Stomach (tissue), 4 donors: Measurements from ENCODE around the gene DEGS1.

ENCODE experiments used
- EP300 ChIP-seq: sonication (generic); formaldehyde crosslinking; IDR thresholded peaks from one replicate; pipeline ENCODE4 v1.6.1; 2017; ENCODE audit warnings: antibody characterized with exemption
- POLR2A ChIP-seq, 4 donors: fragments of 450-650 bp; IDR thresholded peaks; one replicate each; pipeline ENCODE4 v1.6.1; 2016; ENCODE audit warnings: antibody characterized with exemption in 4 of 4, control low read depth in 2 of 4, mild to moderate bottlenecking in 1 of 4, moderate library complexity in 1 of 4
- POLR2AphosphoS5 ChIP-seq, 3 donors: sonication (generic); formaldehyde crosslinking; IDR thresholded peaks; one replicate each; pipeline ENCODE4 v1.6.1; 2016; ENCODE audit warnings: antibody characterized with exemption in 3 of 3
- TF ChIP-seq, protein P1 (sequence below), 7 experiments: fragments of 450-650 bp in 4 of 7; fragments of 200-600 bp in 3 of 7; sonication (generic) in 3 of 7; IDR thresholded peaks; one replicate each; pipeline ENCODE4 v1.5.1; 2016 to 2019; ENCODE audit warnings: antibody characterized with exemption in 7 of 7, control low read depth in 2 of 7, mild to moderate bottlenecking in 1 of 7

DNA sequence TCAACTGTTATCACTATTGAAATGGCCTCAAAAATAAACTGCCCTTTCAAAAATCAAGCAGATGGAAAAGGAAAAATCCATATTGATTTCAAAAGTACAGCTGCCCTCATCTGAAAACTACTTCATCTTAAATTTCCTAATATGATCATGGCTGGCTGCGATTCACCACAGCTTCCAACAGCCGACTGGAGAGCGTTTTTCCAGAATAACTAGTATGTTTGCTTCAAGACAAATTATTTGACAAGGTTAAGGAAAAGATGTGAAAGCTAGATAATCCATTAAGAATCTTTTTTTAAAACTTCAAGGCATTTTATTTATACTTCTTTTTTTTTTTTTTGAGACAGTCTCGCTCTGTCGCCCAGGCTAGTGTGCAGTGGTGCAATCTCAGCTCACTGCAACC is 4.1 kb upstream of the DEGS1 start:
- TF ChIP-seq, protein P1, sequence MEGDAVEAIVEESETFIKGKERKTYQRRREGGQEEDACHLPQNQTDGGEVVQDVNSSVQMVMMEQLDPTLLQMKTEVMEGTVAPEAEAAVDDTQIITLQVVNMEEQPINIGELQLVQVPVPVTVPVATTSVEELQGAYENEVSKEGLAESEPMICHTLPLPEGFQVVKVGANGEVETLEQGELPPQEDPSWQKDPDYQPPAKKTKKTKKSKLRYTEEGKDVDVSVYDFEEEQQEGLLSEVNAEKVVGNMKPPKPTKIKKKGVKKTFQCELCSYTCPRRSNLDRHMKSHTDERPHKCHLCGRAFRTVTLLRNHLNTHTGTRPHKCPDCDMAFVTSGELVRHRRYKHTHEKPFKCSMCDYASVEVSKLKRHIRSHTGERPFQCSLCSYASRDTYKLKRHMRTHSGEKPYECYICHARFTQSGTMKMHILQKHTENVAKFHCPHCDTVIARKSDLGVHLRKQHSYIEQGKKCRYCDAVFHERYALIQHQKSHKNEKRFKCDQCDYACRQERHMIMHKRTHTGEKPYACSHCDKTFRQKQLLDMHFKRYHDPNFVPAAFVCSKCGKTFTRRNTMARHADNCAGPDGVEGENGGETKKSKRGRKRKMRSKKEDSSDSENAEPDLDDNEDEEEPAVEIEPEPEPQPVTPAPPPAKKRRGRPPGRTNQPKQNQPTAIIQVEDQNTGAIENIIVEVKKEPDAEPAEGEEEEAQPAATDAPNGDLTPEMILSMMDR (IDR thresholded peaks at IDR 0.05): no peak
- TF ChIP-seq POLR2A (IDR thresholded peaks at IDR 0.05): no peak
- no peak for TF ChIP-seq EP300
- no peak for TF ChIP-seq POLR2AphosphoS5 (IDR thresholded peaks at IDR 0.05)
